ENCODE results near the gene TUBB. TPM values are rescaled to one million over a fixed set of nuclear protein-coding genes. Genes with fewer than 3 reads are reported as not detected.

TUBB gene
- total and polyA plus RNA-seq, 2 of the 8 experiments (the other 6 are each of a cell fraction or from before 2014, with no cell fraction given): 1,880 to 3,022 TPM

GRCh38 chr6:30691208-30691847 lies 28.8 kb upstream of the TUBB start (continued):
- TF ChIP-seq KDM5A (IDR thresholded peaks at IDR 0.05; ENCODE audit: low read length) (no peak), YY1 (IDR thresholded peaks at IDR 0.05; ENCODE audit: low read depth, low read length) (no peak), RBBP5 (IDR thresholded peaks at IDR 0.05; ENCODE audit: borderline replicate concordance, low read depth, low read length) (no peak), HDAC2 (IDR thresholded peaks at IDR 0.05; ENCODE audit: borderline replicate concordance in 1 of 2, low read depth in 2 of 2, low read length in 2 of 2) (no peak), TAF1 (IDR thresholded peaks at IDR 0.05; ENCODE audit: low read depth, low read length) (no peak), CREB1 (IDR thresholded peaks at IDR 0.05) (no peak), SP4 (IDR thresholded peaks at IDR 0.05; ENCODE audit: low read length) (no peak), CTBP2 (IDR thresholded peaks at IDR 0.05; ENCODE audit: borderline replicate concordance, insufficient read depth, insufficient read length, low read length) (no peak), POU5F1 (IDR thresholded peaks at IDR 0.05; ENCODE audit: low read depth, low read length) (no peak), GABPA (IDR thresholded peaks at IDR 0.05; ENCODE audit: borderline replicate concordance, insufficient read depth, low read length) (no peak)
